Measurements from ENCODE around the gene TFRC.
A peak's percentile ranks its signal among the peaks of the same experiment; 100 is the strongest.

- TF ChIP-seq POLR2AphosphoS5 (IDR thresholded peaks at IDR 0.05; ENCODE audit: low read depth) (peak; percentile 47; the same call in 1 of the 2 replicates), EZH2 (IDR thresholded peaks at IDR 0.05; ENCODE audit: low read depth, unreplicated experiment) (no peak)
- TF ChIP-seq, protein P1, sequence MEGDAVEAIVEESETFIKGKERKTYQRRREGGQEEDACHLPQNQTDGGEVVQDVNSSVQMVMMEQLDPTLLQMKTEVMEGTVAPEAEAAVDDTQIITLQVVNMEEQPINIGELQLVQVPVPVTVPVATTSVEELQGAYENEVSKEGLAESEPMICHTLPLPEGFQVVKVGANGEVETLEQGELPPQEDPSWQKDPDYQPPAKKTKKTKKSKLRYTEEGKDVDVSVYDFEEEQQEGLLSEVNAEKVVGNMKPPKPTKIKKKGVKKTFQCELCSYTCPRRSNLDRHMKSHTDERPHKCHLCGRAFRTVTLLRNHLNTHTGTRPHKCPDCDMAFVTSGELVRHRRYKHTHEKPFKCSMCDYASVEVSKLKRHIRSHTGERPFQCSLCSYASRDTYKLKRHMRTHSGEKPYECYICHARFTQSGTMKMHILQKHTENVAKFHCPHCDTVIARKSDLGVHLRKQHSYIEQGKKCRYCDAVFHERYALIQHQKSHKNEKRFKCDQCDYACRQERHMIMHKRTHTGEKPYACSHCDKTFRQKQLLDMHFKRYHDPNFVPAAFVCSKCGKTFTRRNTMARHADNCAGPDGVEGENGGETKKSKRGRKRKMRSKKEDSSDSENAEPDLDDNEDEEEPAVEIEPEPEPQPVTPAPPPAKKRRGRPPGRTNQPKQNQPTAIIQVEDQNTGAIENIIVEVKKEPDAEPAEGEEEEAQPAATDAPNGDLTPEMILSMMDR (conservative IDR thresholded peaks at IDR 0.05; ENCODE audit: low read depth in 2 of 2), result no peak
These were observed 24.0 kb downstream of the TFRC start for GRCh38 chr3:196057760-196058331.
